ENCODE measurements around the gene ADCK2. TPM values are rescaled to one million over a fixed set of nuclear protein-coding genes. Genes with fewer than 3 reads are reported as not detected.

Gene ADCK2
- polyA plus RNA-seq, 3 donors = 8.7 to 28.7 (median 18.3) TPM

DNA sequence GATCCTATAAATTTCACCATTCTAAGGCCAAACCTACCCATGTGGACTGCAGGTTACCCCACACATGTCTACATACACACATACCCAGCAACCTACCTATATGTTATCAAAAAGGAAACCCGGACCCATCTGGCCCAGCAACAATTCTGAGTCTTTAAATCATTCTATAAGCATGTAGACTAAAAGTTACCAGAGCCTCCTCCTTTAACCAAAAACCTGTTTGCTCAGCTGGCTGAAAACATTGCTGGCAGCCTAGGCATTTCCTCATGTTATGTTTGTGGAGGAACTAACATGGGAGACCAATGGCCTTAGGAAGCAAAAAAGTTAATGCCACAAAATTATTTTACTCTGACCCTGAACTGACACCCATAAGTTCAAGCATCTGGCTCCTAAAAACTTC lies 5.3 kb upstream of the ADCK2 start:
- Histone ChIP-seq H4K20me1 (ENCODE audit: insufficient read depth, low read length) (no peaks in the 10 kb centered on the region), H3K4me3 (replicated peaks in 1 of 3; ENCODE audit: low read depth in 2 of 3, low read length in 3 of 3) (no peak overlapping the region), H3K4me1 (ENCODE audit: control insufficient read depth in 1 of 2, insufficient read depth in 2 of 2, low read length in 2 of 2) (peaks cover 5 to 8% of the 10 kb centered on the region in 2 donors), H3K9ac (ENCODE audit: insufficient read depth, low read length, poor library complexity, severe bottlenecking) (no peak overlapping the region), H3K9me3 (replicated peaks in 1 of 2; ENCODE audit: control insufficient read depth in 1 of 2, insufficient read depth in 1 of 2, low read length in 2 of 2) (no peaks in the 10 kb centered on the region), H3K27ac (ENCODE audit: low read depth in 1 of 2, low read length in 2 of 2) (no peak overlapping the region), H3K79me2 (ENCODE audit: insufficient read depth, low read length) (no peaks in the 10 kb centered on the region), H2AFZ (ENCODE audit: insufficient read depth, low read depth, low read length, poor library complexity, severe bottlenecking) (no peak overlapping the region), H3K36me3 (replicated peaks in 1 of 2; ENCODE audit: control insufficient read depth in 1 of 2, insufficient read depth in 2 of 2, low read length in 2 of 2) (no peaks in the 10 kb centered on the region), H3K4me2 (replicated peaks; ENCODE audit: extremely low read depth, low read length, poor library complexity, severe bottlenecking) (no peak overlapping the region), H3K27me3 (ENCODE audit: control insufficient read depth in 2 of 2, insufficient read depth in 2 of 2, low read length in 2 of 2) (no peaks in the 10 kb centered on the region)
- intact Hi-C loops (cut with micrococcal nuclease) = no loop called here
- H3K27me3 Mint-ChIP-seq (ENCODE audit: low read depth in 3 of 3) = peaks cover 0 to 1% (median 0%) of the 10 kb centered on the region in 3 donors
- no peak overlapping the region for H3K4me3 Mint-ChIP-seq
- no peaks in the 10 kb centered on the region for H3K36me3 Mint-ChIP-seq
- TF ChIP-seq, protein P1, sequence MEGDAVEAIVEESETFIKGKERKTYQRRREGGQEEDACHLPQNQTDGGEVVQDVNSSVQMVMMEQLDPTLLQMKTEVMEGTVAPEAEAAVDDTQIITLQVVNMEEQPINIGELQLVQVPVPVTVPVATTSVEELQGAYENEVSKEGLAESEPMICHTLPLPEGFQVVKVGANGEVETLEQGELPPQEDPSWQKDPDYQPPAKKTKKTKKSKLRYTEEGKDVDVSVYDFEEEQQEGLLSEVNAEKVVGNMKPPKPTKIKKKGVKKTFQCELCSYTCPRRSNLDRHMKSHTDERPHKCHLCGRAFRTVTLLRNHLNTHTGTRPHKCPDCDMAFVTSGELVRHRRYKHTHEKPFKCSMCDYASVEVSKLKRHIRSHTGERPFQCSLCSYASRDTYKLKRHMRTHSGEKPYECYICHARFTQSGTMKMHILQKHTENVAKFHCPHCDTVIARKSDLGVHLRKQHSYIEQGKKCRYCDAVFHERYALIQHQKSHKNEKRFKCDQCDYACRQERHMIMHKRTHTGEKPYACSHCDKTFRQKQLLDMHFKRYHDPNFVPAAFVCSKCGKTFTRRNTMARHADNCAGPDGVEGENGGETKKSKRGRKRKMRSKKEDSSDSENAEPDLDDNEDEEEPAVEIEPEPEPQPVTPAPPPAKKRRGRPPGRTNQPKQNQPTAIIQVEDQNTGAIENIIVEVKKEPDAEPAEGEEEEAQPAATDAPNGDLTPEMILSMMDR (IDR thresholded peaks at IDR 0.05) = no peak
- DNase-seq = no peak
- H3K27ac Mint-ChIP-seq = no peak overlapping the region
- peaks cover 0 to 4% (median 0%) of the 10 kb centered on the region in 7 donors for H3K9me3 Mint-ChIP-seq
- WGBS (ENCODE audit: insufficient coverage) = no CpG with 5 or more reads among the region's 1 CpG
- H3K4me1 Mint-ChIP-seq = peaks cover 6% of the 10 kb centered on the region

DNA sequence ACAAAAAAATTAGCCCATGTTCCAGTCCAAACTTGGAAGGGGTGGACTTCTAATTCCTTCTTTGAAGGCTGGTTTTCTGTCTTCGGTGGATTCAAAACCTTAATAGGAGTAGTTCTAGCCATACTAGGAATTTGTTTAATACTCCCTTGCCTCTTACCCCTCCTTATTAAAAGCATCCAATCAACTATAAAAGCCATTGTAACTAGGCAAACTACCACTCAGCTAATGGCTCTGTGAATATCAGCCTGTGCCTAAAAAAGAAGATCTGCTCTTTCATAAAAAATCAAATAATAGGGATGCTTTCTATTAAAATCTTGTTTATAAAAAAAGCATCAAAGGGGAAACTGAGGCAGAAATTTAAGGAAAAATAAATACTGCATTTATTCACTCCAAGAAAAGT lies 4.1 kb upstream of the ADCK2 start:
- Histone ChIP-seq H3K4me2 (replicated peaks; ENCODE audit: extremely low read depth, low read length, poor library complexity, severe bottlenecking) (no peak overlapping the region), H4K20me1 (ENCODE audit: insufficient read depth, low read length) (no peaks in the 10 kb centered on the region), H3K9ac (ENCODE audit: insufficient read depth, low read length, poor library complexity, severe bottlenecking) (no peak overlapping the region), H3K4me3 (replicated peaks in 1 of 3; ENCODE audit: low read depth in 2 of 3, low read length in 3 of 3) (no peak overlapping the region), H3K27me3 (ENCODE audit: control insufficient read depth in 2 of 2, insufficient read depth in 2 of 2, low read length in 2 of 2) (no peaks in the 10 kb centered on the region), H3K79me2 (ENCODE audit: insufficient read depth, low read length) (no peaks in the 10 kb centered on the region), H2AFZ (ENCODE audit: insufficient read depth, low read depth, low read length, poor library complexity, severe bottlenecking) (no peak overlapping the region), H3K36me3 (replicated peaks in 1 of 2; ENCODE audit: control insufficient read depth in 1 of 2, insufficient read depth in 2 of 2, low read length in 2 of 2) (no peaks in the 10 kb centered on the region), H3K27ac (ENCODE audit: low read depth in 1 of 2, low read length in 2 of 2) (no peak overlapping the region), H3K4me1 (ENCODE audit: control insufficient read depth in 1 of 2, insufficient read depth in 2 of 2, low read length in 2 of 2) (peaks cover 10 to 17% of the 10 kb centered on the region in 2 donors), H3K9me3 (replicated peaks in 1 of 2; ENCODE audit: control insufficient read depth in 1 of 2, insufficient read depth in 1 of 2, low read length in 2 of 2) (no peaks in the 10 kb centered on the region)
- no peak for DNase-seq
- WGBS (ENCODE audit: insufficient coverage) = no CpG with 5 or more reads among the region's 1 CpG
- peaks cover 0 to 4% (median 0%) of the 10 kb centered on the region in 7 donors for H3K9me3 Mint-ChIP-seq
- peaks cover 8% of the 10 kb centered on the region for H3K4me1 Mint-ChIP-seq
- peaks cover 0 to 3% (median 0%) of the 10 kb centered on the region in 3 donors for H3K27me3 Mint-ChIP-seq (ENCODE audit: low read depth in 3 of 3)
- intact Hi-C loops (cut with micrococcal nuclease) = no loop called here
- H3K27ac Mint-ChIP-seq = no peak overlapping the region
- no peak overlapping the region for H3K4me3 Mint-ChIP-seq
- TF ChIP-seq, protein P1 (IDR thresholded peaks at IDR 0.05) = no peak
- H3K36me3 Mint-ChIP-seq = no peaks in the 10 kb centered on the region
